Activated CD4-positive, alpha-beta T cell treated with anti-CD3 and anti-CD28 coated beads for 24 hours (primary cell): ENCODE measurements around the gene STPG3.

ENCODE experiments used
- DNase-seq, 2 donors: peaks; one replicate each; pipeline ENCODE4 v3.0.0-alpha.2; 2020; ENCODE audit warnings: low read depth in 2 of 2

The STPG3 gene

DNA sequence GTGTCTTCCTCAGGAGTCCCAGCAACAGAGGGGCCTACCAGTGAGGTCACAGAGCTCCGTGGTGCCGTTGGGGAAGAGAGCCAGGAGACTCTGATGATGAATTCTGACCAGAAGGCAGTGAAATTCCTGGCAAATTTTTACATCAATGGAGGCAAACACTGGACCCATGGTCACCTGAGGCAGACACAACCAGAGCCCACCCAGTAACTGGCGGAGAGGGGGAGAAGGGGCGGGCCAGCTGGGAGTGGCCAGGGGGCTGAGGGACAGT, at the start of gene STPG3:
Gene STPG3, plus strand, starts transcription at position 93 of the 268 bp plus-strand sequence. Its CDS starts 1 bp downstream, at position 94.
- no peak for DNase-seq

- DNase-seq = no peak
Measured at GRCh38 chr9:137202966-137203365, 48.1 kb upstream of the STPG3 start.

DNA sequence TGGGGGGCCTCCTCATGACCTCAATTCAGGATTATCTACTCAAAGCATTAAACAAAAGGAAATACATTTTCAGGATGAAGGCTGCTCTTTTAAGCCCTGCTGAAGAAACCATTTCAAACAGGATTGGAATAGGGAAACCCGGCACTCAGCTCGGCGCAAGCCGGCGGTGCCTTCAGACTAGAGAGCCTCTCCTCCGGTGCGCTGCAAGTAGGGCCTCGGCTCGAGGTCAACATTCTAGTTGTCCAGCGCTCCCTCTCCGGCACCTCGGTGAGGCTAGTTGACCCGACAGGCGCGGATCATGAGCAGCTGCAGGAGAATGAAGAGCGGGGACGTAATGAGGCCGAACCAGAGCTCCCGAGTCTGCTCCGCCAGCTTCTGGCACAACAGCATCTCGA, 46.4 kb upstream of the STPG3 start:
- no peak for DNase-seq

GRCh38 chr9:137205126-137206069, 45.7 kb upstream of the STPG3 start, which contains the start of the genes NDOR1 and TMEM203:
NDOR1 (plus strand) TSS chr9:137205700; CDS start chr9:137205778, 78 bp downstream.
TMEM203 (minus strand) TSS chr9:137205648; CDS start chr9:137205414, 234 bp downstream.
- DNase-seq = peak; percentile 84 to 93

- no peak for DNase-seq
Measured at GRCh38 chr9:137206602-137207001, 44.5 kb upstream of the STPG3 start.

DNA sequence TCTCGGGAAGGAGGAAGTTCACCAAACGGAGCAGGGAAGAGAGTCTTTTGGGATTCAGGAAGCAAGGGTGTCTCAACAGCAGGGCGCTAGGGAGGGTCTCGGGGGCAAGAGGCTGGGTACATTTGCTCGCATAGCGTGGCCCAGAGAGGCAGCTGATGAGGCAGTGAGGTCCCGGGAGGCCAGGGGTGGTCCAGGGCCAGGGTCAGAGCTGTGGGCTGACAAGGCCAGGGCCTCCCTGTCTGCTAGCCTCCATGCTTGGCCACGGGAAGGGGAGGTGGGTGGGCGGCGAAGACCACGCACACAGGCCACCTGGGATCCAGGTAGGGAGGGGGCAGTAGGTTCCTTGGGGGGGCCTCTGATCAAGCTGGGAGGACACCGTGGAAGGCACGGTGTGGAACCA, 39.6 kb upstream of the STPG3 start:
- DNase-seq = no peak

DNA sequence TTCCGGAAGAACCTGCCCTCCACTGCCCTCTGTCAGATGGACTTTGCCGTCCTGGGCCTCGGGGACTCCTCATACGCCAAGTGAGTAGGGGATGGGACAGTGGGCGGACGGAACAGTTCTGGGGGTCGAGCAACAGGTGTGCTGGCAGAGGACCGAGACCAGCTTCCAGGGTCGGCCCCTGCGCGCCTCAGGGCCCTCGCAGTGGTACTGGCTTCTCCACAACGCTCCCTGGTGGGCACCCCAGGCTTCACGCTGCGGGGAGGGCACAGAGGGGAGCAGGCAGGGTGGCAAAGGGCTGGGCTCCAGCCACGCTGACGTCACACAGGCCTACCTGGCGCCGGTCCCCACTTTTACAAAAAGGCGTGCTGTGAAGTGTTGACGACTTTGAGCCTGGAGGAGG, 38.6 kb upstream of the STPG3 start:
- no peak for DNase-seq

DNA sequence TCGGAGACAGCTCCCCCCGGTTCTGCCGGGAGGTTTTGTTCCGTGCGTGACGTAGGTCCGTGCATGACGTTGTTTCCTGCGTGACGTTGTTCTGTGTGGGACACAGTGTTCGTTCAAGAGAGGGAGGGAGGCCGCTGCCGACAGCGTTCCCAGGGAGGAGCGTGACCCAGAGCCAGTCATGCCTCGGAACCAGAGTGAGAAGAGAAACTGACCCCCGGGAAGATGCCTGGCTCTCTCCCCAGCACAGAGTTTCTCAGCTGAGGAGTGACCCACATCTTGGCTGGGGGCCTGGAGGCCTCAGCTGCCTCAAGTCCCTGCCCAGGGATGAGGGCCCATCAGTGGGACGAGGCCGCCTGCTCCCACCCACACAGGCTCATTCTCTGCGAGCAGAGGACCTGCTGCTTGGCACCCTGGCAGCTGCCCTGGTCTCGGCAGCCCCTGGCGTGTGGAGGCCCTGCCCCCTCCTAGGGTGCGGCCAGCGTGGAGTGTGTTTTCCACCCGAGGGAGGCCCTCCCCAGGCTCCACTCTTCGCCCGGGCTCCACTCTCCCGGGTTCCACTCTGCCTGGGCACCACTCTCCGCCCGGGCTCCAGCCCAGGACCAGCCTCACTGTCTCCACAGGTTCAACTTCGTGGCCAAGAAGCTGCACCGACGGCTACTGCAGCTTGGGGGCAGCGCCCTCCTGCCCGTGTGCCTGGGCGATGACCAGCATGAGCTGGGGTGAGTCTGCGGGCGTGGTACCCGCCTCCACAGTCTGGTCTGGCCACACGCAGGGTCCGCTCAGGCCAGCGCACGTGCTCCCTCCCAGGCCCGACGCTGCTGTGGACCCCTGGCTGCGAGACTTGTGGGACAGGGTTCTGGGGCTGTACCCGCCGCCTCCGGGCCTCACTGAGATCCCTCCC, 37.7 kb upstream of the STPG3 start:
- no peak for DNase-seq

GRCh38 chr9:137214620-137215019, 36.5 kb upstream of the STPG3 start:
- DNase-seq = no peak

GRCh38 chr9:137215196-137215986, 35.7 kb upstream of the STPG3 start:
- DNase-seq = no peak

DNA sequence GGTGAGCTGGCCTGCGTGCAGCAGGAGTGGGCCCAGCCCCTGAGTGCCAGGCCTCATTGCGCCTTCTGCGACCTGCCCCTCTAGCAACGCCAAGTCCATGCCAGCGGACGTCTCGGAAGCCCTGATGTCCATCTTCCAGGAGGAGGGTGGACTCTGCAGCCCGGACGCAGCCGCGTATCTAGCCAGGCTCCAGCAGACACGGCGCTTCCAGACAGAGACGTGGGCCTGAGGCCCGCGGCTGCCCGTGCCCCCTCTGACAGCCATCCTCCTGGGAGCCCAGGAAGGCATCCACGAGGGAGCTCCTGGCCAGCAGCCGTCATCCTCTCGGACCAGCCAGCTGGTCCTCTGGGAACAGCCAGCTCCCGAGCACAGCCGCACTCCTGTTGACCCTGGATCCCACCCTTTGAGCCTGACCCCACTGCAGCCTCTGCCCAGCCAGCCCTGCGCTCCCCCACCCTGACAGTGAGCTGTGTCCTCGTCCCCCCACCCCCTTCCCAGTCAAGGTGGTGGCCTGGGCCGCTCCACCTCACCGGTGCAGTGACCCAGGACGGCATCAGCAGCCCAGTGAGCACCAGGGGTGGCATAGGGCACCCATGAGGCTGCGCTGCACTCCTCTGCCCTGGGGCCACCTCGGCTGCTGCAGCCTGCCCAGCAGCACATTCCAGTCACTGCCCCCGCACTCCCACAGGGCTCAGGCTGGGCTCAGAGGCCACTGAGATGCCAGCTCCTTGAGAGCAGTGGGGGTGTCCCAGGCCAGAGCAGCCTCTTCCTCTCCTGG, 34.7 kb upstream of the STPG3 start:
- no peak for DNase-seq

GRCh38 chr9:137217276-137218211, 33.5 kb upstream of the STPG3 start:
- no peak for DNase-seq

DNA sequence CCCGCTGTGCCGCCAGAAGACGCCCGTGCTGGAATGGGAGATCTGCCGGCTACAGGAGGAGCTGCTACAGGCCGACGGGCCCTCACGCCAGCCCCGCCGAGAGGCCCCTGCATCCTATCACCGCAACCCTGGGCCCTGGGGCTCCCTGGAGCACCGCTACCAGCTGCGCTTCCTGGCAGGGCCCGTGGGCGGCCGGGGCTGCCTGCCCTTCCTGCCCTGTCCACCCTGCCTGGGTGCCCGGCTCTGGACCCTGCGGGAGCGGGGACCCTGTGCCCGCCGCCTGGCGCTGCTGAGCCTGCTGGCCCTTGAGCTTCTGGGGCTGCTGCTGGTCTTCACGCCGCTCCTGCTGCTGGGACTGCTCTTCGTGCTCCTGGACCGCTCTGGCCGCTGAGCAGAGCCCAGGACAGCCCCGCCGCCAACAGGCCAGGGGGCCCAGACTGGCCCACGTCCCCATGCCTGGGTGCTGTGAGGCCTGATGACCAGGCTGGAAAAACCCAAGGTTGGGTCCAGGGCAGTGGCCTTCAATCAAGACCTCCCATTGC, 32.8 kb upstream of the STPG3 start:
- DNase-seq = no peak

DNA sequence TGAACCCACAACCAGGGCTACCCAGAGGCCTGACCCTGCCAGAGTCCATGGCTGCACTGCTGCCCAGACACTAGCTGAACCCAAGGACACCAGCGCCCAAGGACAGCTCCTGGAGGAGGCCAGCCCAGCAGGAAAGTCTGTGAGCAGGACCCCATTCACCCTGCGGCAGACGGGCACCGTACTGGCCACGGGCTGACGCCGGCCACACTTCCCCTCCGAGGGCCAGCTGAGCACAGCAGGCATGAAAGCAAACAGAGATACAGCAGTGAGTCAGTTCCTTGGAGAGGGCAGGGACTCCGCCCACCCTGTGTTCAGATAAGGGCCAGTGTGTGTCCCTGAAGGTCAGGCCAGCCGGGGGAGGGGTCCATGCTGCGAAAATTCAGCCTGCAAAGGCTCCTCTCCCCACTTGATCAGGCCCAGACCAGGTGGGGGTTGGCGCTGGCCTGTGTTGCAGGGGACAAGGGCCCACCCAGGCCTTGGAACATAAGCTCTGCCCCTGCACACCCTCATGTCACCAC, 32.3 kb upstream of the STPG3 start:
- DNase-seq = no peak

DNA sequence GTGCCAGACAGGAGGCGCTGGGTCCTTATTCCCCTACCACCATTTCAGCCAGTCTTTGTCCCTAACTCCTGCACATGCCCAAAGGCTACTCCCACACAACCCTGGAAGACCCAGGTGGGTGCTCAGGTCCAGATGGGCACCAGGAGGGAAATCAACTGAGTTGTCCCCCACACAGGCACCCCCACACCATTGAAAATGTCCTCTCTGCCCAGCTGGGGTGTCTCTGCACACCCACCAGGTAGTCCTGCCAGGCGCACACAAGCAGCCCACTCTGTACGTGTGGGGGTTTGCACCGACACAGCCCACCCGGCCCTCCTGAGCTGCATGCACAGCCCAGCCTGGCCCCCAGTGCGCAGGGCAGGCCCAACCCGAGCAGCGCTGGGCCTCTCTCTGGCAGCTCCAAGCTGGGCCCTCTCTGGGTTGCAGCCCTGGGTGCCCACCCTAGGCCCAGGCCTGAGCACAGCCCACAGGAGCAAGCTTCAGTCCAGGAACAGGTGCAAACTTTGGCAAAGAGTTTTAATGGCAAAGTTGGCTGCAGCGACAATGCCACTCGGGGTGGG, 31.2 kb upstream of the STPG3 start:
- DNase-seq = no peak

GRCh38 chr9:137220317-137221094, 30.6 kb upstream of the STPG3 start:
- DNase-seq = no peak

DNA sequence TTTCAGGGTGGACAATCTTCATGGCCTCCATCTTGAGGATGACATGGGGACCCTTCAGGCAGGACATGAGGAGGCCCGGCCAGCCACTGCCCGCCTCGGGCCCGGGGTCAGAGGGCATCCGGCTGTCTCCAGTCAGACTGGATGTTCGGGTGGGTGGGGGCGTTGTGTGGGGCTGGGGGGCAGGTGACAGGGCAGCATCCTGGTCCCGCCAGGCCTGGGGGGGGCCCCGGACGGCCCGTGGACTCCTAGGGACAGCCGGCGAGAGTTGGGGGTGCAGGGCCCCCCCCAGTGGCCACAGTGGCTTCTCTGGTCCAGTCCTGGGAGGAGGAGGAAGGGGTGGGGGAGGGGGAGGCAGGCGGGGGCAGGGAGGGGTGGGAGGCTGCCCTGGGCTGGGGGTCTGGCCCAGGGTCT, 30.0 kb upstream of the STPG3 start:
- no peak for DNase-seq

DNA sequence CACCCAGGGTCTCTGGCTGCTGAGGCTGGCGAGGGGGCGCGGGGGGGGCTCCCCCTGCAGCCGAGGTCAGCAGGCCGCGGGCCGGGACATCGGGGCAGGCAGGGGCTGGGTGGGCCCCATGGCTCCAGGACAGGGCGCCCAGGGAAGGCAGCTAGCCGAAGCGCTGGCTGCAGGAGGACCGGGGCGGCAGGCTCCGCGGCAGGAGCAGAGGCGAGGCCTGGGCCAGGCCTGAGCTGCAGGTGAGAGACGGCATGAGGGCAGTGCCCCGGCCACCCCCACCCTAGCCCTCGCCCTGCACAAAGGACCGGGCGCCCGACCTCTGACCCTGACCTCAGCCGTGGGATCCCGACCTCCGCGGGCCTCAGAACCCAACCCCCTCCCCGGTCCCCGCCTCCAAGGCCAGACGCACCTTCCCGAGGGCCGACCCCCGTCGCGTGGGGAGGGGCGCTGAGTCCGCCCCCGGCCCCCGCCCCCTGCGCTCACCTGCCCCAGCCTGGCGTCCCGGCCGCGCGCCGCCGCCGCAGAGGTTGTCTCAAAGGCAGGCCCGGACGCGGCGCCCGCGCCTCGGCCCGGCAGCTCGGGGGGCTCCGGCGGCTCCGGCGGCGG, 29.5 kb upstream of the STPG3 start:
- no peak for DNase-seq
